Fibroblast of skin of right biceps (primary cell): ENCODE data around the gene KIAA0825.

Source experiments
- DNase-seq: peaks from one replicate; pipeline ENCODE4 v3.0.0-alpha.2; 2013

Gene KIAA0825

DNA sequence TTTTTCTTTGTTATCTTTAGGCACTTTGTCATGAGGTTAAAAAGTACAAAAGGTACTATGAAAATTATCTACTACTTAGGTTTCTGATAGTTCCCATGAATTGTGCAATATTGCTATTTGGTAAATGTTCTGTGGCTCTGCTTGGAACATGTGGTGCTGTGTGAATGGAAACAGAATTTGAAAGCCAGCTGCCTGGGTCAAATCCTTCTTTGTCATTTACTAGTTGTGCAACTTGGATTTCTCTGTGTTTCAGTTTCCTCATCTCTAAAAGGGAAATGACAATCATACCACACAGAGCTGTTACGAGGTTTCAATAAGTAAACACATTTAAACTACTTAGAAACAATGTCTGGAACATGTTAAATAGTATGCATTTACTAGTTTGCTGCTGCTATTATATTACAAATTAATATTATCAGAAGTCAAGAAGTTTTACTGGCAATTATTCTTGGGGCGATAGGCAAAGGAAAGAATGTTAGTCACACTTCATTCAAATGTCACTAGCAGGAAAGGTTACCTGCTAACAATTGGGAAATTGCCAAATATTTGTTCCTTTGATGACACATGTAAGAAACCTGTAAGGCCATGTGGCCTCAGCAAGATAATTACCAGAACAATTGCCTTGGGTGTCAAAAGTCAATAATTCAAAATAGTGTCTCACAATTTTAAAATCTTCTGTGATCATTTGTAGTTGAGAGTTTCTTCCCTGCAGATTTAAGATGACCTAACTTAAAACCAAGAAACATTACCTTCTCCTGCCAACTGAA lies 184.8 kb downstream of the KIAA0825 start:
- DNase-seq = peak; percentile 51

DNA sequence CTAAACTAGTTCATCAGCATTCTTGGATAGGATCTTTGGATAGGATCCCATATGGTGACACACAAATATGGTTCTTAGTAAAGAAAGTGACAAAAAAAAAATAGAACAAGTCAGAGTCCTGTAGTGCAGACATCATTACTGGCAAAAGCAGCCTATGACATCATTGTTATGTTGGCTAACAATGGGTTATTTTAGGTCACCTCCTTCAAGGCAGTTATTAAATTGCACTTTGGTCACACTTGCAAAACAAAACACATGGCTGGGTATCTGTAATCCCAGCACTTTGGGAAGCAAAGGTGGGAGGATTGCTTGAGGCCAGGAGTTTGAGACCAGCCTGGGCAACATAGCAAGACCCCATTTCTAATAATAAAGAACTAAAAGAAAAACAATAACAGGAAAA lies 185.9 kb downstream of the KIAA0825 start:
- DNase-seq = peak; percentile 40

DNA sequence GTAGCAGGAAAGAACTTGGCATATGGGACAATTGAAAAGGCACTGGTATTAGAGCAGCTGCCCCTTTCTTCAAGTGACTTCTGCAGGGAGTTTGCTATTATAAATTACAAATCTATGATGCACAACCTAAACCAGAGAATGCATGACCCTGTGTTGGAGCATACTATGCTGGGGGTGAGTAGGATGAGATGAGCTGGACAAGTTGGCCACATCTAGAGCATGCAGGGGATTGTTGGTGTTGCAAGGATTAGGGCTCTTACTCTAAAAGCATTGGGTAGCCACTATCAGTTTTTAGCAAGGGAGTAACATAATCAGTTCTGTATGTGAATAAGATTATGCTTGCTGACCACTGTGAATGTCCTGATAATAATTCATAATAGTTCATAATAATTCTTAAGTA lies 186.7 kb downstream of the KIAA0825 start:
- DNase-seq = no peak

DNA sequence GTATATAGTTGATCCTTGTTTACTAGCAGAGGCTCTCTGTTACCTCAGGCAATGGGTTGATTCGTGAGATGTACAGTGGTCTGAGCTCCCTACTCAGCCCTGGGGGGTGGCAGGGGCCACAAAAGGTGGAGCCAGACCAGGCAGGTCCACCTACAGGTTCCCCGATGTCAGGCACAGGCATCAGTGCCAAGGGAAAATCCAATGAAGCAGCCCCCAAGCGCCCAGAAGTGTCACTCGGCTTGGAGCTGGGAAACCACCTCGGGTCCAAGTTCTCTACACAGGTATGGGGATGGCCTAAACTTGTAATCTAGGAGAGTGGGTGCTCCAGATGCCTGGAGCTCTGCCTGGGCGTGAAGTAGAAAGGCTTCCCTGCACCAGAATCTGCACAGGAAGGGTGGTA lies 188.8 kb downstream of the KIAA0825 start:
- no peak for DNase-seq

DNA sequence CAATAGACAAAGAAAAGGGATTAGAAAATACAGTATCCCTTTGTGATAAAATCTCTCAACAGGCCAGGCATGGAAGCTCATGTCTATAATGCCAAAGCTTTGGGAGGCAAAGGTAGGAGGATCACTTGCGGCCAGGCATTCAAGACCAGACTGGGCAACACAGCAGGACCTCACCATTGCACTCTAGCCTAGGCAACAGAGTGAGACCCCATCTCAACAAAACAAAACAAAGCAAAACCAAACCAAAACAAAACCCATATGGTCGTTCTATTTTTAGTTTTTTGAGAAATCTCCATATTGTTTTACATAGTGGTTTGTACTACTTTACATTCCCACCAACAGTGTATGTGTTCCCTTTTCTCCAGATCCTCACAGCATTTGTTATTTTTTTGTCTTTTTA lies 193.0 kb downstream of the KIAA0825 start:
- no peak for DNase-seq

DNA sequence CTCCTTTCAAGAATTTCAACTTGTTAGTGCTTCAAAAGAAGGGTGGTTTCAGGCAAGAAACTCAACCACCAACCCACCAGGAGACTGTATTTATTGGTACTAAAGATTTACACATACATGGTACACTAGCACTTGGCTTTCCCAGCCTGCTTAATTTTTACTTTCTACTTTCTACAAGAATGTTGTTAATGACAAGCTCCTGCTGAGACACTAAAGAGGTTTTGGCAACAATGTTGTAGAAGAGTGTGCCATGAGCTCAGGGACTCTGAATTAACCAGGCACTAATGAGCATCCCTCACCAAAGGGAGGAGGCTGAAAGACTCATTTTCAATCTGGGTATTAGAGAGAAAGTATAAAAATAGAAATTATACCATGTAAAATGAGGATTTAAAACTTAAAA lies 195.0 kb downstream of the KIAA0825 start:
- DNase-seq = no peak

DNA sequence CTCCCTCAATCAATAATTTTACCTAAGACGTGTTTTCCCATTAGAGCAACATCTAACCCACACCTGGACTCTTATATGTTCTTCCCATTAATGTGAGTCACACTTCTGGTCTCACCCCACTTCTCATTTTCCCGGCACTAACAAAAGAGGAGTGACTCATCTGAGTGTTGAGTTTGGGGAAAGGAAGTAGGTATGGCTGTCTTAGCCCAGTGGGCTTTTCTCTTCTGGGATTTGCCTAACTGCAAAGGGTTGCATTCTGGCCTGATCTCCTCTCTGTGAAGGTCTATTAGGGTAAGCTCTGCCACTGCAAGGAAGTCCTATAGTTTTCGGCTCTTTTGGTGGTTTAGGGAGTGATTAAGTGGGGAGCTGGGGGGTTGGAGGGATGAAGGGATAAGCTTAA lies 195.6 kb downstream of the KIAA0825 start:
- peak; percentile 61 for DNase-seq

DNA sequence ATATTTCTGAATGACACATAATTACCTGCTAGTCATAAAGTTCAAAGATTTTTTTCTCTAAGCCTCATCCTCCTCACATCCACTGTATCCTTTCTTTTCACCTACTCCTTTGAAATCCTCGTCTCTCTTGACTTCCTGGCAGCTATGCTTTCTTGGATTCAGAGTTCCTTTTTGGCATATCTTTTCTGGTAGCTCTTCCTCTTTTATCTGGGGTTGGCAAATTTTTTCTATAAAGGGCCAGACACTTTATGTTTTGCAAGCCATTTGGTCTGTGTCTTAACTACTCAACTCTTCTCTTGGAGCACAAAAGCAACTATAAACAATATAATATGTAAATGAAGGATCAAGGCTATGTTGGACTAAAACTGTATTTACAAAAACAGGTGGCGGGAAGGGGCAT lies 197.5 kb downstream of the KIAA0825 start:
- no peak for DNase-seq

DNA sequence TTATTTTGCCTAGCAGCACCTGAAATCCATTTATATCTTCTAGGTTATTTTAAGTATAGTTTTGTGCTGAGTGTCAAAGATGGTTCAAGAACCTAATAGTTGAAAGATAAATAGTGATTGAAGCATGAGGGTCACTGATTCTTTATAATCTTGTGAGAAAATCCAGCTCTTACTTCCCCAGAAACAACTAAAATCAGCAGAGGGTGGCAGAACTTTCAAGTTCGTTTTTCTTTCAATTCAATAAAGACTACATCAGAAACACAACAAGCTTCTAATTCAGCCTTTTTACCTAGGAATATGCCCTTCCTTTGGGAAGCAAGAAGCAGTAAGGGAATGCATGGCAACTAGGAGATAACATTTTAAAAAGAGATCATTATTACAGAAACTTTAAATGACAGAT lies 202.6 kb downstream of the KIAA0825 start:
- DNase-seq = no peak

DNA sequence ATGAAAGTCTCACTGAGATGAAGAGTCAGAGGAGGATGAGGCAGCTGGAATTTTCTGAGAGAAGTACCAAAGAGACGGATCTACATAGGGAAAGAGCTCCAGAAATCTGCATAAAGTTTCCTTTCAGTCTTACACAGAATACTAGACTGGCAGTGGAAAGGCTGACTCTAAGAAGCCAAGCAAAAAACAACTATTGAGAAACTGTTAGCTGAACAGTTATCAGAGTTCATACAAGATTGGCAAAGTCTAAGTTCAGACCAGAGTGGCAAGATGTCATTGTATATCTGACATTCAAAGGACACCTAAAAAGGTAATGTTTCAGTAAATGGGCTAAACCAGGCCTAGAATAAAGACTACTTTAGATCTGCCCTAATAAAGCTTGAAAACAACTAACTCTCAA lies 209.0 kb downstream of the KIAA0825 start:
- DNase-seq = no peak

DNA sequence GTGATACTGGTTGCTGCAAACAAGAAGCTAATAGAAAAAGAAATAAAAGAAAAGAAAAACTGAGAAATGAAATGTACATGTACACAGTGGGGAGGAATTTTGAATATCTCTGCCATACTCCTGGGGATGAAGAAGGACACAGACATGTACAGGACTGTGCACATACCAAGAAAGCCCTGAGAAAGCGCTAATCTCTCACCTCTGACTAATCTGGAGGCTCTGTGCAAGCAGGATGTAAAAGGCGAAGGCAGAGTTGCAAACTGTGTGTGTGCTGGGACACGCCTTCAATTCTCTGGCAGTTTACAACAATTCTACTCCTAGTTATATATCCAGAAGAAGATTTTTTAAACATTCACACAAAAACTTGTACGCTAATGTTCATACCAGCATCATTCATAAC lies 211.4 kb downstream of the KIAA0825 start:
- peak; percentile 21 for DNase-seq

DNA sequence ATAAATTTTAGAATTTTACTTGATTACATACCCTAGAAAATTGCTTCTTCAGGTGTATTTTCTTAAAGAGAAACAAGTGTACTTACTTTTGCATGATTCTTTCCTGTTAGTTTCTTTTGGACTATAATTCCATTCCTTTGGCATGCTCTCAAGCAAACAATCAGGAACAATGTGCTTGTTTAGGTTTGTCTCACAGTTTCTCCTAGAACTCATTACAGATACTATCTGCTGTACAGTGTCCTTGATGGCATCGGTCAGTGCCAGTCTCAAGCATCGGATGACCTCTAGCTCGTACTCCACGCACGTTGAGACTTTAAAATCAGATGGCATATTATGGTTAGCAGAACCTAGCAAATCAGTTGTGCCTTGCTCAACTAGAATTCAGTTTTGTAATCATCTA lies 214.9 kb downstream of the KIAA0825 start:
- no peak for DNase-seq

DNA sequence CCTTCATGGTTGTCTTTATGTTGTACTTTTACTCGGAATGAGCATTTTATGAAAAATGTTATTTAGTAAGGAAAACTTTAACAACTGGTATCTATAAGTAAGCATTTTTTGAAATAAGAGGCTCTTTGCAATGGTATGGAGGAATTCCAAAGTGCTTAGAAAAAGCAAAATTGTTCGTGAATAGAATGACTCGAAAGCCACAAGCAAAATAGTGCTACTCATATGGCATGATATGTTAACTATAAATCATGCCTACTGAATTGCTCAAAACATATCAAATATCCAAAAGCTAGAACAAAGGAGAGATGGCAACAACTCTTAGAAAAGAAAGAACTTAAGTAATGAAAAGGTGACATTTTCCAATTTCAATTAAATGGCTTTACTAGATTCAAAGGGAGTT lies 216.3 kb downstream of the KIAA0825 start:
- DNase-seq = peak; percentile 48

DNA sequence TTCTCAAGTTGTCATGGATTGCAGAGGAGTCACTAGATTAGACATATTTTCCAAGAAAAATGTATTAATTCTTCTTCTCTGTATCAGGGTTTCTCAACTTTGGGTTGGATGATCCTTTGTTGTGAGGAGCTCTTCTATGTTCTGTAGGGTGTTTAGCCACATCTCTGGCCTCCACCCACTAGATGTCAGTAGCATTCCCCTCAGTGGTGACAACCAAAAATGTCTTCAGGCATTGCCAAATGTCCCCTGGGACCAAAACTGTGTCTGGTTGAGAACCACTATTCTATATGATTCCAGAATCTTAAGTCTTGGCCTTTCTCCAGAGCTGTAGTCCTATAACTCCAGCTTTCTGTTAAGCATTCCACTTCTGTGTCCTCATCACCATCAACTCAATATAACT lies 220.9 kb downstream of the KIAA0825 start:
- peak; percentile 8 for DNase-seq

DNA sequence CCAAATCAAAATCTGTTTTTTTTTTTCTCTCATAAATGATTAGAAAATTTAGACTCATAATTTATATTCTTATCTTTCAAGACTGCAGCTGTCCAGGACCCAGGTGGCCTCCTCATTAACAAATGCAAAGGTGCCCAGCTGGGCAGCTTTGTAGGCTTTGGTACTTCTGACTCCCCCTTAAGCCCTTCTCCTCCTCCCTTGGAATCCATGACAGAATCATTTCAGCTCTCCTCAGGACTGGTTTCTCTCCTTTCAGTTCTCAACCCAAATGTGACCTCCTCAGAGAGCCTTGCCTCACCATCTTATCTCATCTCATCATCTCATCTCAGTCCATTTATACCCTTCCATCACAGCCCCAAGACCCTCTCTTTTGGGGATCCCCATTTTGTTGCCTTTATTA lies 221.7 kb downstream of the KIAA0825 start:
- DNase-seq = no peak

DNA sequence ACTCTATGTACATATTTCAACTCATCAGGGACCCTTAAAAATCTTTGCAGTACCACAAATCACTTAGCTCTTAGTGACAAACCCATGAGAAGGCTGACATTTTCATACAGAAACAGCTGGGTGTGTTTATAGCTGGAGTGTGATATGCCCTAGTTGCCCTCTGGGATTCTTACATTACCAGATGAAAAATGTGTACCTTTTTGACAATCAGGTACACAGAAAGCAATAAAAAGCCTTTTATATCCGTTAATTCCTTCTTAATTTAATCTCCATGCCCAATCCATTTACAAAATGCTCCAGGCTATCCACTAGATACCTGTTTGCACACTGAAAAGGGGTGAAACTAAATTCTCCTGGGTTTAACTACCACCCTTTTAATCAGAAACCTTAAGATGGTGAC lies 222.9 kb downstream of the KIAA0825 start:
- no peak for DNase-seq

DNA sequence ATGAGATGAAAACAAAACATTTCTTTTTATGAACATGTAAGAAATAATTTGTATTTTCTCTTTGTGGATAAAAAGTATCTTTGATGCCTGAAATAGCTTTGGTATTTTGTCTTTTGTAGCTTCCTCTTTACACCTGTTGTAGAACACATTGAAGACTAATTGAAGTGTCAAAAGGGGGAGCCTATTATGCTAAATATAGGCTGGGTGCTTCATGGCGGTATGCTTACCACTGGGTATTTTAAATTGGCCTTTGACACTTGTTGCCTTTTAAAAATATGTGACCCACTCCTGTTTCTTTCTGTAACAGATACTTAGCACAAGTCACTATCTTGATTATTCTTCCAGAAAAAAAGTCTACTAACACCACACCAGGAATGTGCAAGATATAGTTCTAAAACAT lies 226.4 kb downstream of the KIAA0825 start:
- DNase-seq = no peak

DNA sequence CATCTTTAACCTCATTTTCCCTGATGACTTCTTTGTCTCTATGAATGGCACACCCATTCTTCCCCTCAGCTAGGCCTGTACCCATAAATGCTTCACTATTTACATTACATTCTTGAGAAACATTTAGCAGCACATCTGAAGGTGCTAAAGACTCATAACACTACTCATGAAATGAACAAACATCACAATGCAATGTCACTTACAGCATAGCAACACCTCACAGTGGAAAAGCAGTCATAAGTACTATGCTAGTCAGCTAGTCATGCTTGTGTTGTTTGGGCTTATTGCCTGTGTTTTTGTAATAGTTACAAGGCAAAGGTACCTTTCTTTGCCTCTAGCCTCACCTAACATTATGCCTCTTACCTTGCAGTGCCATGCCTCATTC lies 228.9 kb downstream of the KIAA0825 start:
- no peak for DNase-seq

DNA sequence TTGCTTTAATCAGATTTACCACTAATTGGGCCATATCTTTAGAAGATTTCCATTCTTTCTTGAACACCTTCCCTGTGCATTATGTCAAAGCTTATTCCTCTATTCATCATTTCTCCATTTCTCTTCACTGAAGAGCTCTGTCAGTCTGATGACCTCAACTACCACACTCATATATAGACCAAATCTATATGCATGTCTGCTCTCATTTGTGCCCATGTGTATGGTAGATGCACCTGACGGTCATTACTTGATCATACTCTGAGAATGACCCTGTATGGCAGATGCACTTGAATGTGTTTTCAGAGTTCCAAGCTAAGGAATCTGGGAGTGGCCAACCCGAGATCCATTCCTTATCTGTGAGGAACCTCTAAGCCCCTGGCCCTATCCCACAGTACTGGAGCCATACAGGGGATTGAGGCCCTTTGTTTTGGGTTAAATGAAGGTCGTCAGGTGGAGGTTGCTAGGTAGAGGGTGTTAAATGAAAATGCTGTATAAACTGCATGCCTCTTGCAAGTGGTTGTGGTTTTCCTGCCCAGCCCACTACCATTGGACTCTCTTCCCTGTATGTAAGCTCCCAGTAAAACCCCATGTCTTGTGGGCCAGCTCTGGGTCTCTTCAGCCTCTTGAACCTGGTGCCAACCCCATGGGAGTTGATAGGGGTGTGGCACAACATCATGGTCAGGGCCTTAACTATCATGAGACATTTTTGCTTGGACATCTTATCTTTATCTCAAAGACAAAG lies 229.5 kb downstream of the KIAA0825 start:
- no peak for DNase-seq

DNA sequence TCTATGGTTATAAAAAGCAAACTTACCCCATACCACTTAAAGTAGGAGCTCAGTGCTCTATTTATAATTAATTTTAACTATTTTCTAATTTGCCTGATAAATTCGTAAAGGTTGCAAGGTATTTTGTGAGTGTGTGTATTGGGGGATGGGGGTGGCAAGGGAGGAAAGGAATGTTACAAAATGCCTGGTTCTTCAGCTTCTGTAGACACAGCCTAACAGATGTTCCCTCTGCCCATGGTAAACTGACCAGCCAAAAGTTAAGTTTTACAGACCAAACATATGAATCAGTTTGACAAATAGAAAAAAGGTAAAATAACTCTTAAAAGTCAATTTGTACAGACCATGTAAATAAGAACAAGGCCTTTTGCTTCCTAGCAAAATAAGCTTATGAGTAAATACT lies 232.6 kb downstream of the KIAA0825 start:
- no peak for DNase-seq

DNA sequence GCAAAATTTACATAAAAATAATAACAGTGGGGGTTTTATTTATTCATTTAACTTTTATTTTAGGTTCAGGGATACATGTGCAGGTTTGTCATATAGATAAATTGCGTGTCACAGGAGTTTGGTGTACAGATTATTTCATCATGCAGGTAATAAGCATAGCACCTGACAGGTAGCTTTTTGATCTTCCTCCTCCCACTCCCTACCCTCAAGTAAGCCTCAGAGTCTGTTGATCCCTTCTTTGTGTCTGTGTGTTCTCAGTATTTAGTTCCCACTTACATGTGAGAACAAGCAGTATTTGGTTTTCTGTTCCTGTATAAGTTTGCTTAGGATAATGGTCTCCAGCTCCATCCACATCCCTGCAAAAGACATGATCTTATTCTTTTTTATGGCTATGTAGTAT lies 240.3 kb downstream of the KIAA0825 start:
- no peak for DNase-seq

DNA sequence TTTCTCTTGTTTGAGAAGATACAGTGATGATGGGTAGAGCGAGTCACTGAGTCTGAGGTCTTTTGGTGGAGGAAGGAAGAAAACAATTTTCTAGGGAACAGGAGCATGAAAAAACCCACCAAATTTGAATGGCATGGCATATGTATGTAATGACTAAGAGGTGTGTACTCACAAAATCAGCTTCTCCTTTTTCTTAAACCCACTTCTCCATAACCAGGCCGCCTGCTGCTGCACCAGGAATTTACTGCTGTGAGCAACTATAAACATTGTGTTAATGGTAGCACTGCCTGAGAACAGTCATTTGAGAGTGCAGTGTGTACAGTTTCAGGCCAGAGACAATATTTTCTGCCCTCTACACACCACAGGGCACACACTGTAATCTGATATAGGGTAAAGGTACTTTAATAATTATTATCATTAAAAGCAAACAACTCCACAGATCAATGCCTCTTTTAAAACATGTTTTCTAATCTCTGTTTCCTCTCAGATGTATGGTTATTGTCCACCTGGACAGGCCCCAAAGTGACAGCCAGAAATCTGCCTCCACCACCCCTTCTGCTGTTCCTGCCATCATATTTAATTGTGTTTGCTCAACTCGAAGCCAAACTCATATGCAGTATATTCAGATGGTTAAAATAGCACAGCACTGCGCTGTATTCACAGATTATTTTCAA lies 241.6 kb downstream of the KIAA0825 start:
- no peak for DNase-seq

DNA sequence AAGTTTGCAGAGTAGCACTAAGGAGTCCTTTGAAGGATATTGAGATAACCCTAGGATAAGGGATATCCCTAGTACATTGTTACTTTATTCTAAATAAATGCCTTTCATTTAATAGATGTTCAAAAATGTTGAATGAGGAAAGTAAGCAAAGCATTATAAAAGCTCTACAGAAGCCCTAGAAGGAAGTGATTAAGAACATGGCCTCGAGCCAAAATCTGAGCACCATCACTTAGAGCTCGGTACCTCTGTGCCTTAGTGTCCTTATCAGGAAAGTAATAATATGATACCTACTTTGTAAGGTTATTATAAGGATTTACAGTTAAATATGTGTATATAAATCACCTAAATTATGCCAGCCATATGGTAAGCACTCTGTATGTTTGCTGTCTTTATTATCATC lies 242.6 kb downstream of the KIAA0825 start:
- DNase-seq = peak; percentile 18

DNA sequence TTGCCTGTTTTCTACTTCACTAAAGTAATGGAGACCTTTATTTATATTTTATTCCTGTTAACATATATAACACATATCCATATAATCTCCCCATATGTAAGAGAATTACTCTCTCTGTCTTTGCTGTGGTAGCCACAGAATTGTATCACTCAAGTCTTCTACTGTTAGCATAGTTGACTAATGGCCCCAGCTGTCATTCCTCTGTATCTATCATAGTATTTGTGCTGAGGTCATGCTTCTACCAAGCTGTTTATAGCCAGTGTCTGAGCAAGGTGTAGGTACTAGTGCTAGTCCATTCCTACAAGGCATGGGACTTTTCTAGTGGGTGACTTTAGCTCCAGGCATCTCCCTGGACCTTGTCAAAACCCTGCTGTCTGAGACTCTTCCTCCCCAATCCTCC lies 244.1 kb downstream of the KIAA0825 start:
- DNase-seq = no peak
